PC-3 (cell line): ENCODE measurements around the gene RGL2. TPM values are rescaled to one million over a fixed set of nuclear protein-coding genes. Genes with fewer than 3 reads are reported as not detected.

ENCODE experiments used
- microRNA-seq: library from miRNA; unstranded; fragments of <30 nt; microRNA quantifications from one replicate; pipeline ENCODE4 v1.1.0, GENCODE V29; 2020; ENCODE audit not compliant: unreplicated experiment
- total RNA-seq: library from RNA; depleted of rRNA; stranded (reverse); fragments of >200 nt; gene quantifications from 2 replicates; pipeline ENCODE4 v1.2.3, GENCODE V29; 2014; rRNA removed

The RGL2 gene
- total RNA-seq, 1 experiment from 2014 or later: 34.9 TPM

Small RNA genes lying within 50 kb of the gene (microRNA-seq; reads per million reads assigned to microRNA genes)
- not detected for gene MIR6834
- gene MIR6873: not detected

Other genes with a start within 250 kb of the RGL2 start
- not detected in 2 replicates for gene HLA-DPA1, start 225.3 kb downstream of the RGL2 start, total RNA-seq
- not detected in 2 replicates for gene HLA-DPB1, start 223.0 kb downstream of the RGL2 start, total RNA-seq
- gene COL11A2, start 106.5 kb downstream of the RGL2 start, total RNA-seq: 0.58 and 0.63 TPM in 2 replicates
- gene RXRB, start 98.3 kb downstream of the RGL2 start, total RNA-seq: 24.0 and 30.9 TPM in 2 replicates
- gene SLC39A7, start 98.1 kb downstream of the RGL2 start, total RNA-seq: 128 and 149 TPM in 2 replicates
- 4.2 and 6.2 TPM in 2 replicates for gene HSD17B8, start 94.3 kb downstream of the RGL2 start, total RNA-seq
- 23.3 and 37.5 TPM in 2 replicates for gene RING1, start 90.4 kb downstream of the RGL2 start, total RNA-seq
- gene VPS52, start 27.1 kb downstream of the RGL2 start, total RNA-seq: 33.7 and 39.9 TPM in 2 replicates
- gene RPS18, start 26.9 kb downstream of the RGL2 start, total RNA-seq: 2,873 and 3,161 TPM in 2 replicates
- gene B3GALT4, start 21.8 kb downstream of the RGL2 start, total RNA-seq: 7.9 and 8.4 TPM in 2 replicates
- 104 and 146 TPM in 2 replicates for gene WDR46, start 9.7 kb downstream of the RGL2 start, total RNA-seq
- 153 and 181 TPM in 2 replicates for gene PFDN6, start 9.3 kb downstream of the RGL2 start, total RNA-seq
- 67.2 and 77.8 TPM in 2 replicates for gene TAPBP, start 15.1 kb upstream of the RGL2 start, total RNA-seq
- gene ZBTB22, start 18.8 kb upstream of the RGL2 start, total RNA-seq: 18.8 and 19.8 TPM in 2 replicates
- gene DAXX, start 24.0 kb upstream of the RGL2 start, total RNA-seq: 35.1 and 40.3 TPM in 2 replicates
- 60.6 and 66.7 TPM in 2 replicates for gene KIFC1, start 92.9 kb upstream of the RGL2 start, total RNA-seq
- 36.6 and 40.3 TPM in 2 replicates for gene PHF1, start 112.1 kb upstream of the RGL2 start, total RNA-seq
- 227 and 242 TPM in 2 replicates for gene CUTA, start 119.2 kb upstream of the RGL2 start, total RNA-seq
- 1.9 and 2.9 TPM in 2 replicates for gene SYNGAP1, start 121.1 kb upstream of the RGL2 start, total RNA-seq
- gene ZBTB9, start 155.6 kb upstream of the RGL2 start, total RNA-seq: 7.0 and 9.1 TPM in 2 replicates